Endothelial cell of umbilical vein (primary cell): ENCODE measurements around the gene NAGLU. TPM values are rescaled to one million over a fixed set of nuclear protein-coding genes. Genes with fewer than 3 reads are reported as not detected.
"Not testable (repeated sequence)": the region's sequence is repeated elsewhere in the genome, so short reads cannot be mapped to it uniquely, and the experiment has no call there.

Source experiments
- BruUV-seq: library from RNA; stranded (reverse); fragments of 400-500 nt; replicated peaks from 2 replicates; lab custom pipeline; 2021; lab: Mats Ljungman, UMichigan
- CTCF ChIA-PET: fragments of 300-600, 350-600 bp; sonication (Branson Sonifier 250); formaldehyde crosslinking; loops from one replicate; lab custom pipeline; 2021; ENCODE audit warnings: antibody characterized with exemption, inconsistent platforms; lab: Charles Lee
- POLR2A ChIA-PET: fragments of 300-600, 350-600 bp; sonication (Branson Sonifier 250); formaldehyde crosslinking; loops from one replicate; lab custom pipeline; 2021; ENCODE audit warnings: antibody characterized with exemption, inconsistent platforms; lab: Charles Lee
- DNase-seq: peaks from one replicate; pipeline ENCODE4 v3.0.0-alpha.2; 2011; ENCODE audit warnings: low read depth, low spot score
- FAIRE-seq: peaks from 2 replicates; lab custom pipeline; 2011; peaks lifted over from hg19 to GRCh38; lab: Jason Lieb, UNC
- H2AFZ ChIP-seq: 2 replicates; pipeline ENCODE4 v1.6.0; 2012; ENCODE audit warnings: low read depth, low read length, control low read depth, inconsistent platforms
- H3K27ac ChIP-seq: 2 replicates; pipeline ENCODE4 v1.5.1; 2011; ENCODE audit warnings: low read depth, mild to moderate bottlenecking, control low read depth, low read length, moderate library complexity; ENCODE audit not compliant: insufficient read depth
- H3K27me3 ChIP-seq, 2 experiments: 2 replicates each; pipeline versions ENCODE4 v1.6.0 to v1.6.1; 2011; ENCODE audit warnings: low read length in 2 of 2, mixed read lengths in 1 of 2; ENCODE audit not compliant: control insufficient read depth in 2 of 2, insufficient read depth in 2 of 2
- H3K36me3 ChIP-seq, 2 experiments: 2 replicates in 1 of 2; 3 replicates in 1 of 2; pipeline ENCODE4 v1.5.1; 2011; ENCODE audit warnings: low read length in 2 of 2, mild to moderate bottlenecking in 1 of 2, moderate library complexity in 1 of 2; ENCODE audit not compliant: control insufficient read depth in 2 of 2, insufficient read depth in 2 of 2; ENCODE audit errors: extremely low read depth in 1 of 2
- H3K4me1 ChIP-seq: 3 replicates; pipeline ENCODE4 v1.5.1; 2011; ENCODE audit warnings: mild to moderate bottlenecking, low read length; ENCODE audit not compliant: control insufficient read depth, insufficient read depth; ENCODE audit errors: extremely low read depth
- H3K4me2 ChIP-seq: 2 replicates; pipeline ENCODE4 v1.6.1; 2011; ENCODE audit warnings: low read length, control low read depth, mixed read lengths; ENCODE audit not compliant: insufficient read depth
- H3K4me3 ChIP-seq, 3 experiments: fragments of 200-600 bp in 1 of 3; sonication (generic), shearing (Covaris generic) in 1 of 3; replicated peaks in 1 of 3; 2 replicates each; pipeline ENCODE4 v1.5.1; 2011 to 2016; ENCODE audit warnings: control low read depth in 3 of 3, low read length in 3 of 3, mild to moderate bottlenecking in 2 of 3, inconsistent platforms in 1 of 3, low read depth in 1 of 3, moderate library complexity in 1 of 3; ENCODE audit not compliant: insufficient read depth in 1 of 3
- H3K79me2 ChIP-seq: 2 replicates; pipeline ENCODE4 v1.6.0; 2012; ENCODE audit warnings: low read length, inconsistent platforms; ENCODE audit not compliant: control insufficient read depth, insufficient read depth
- H3K9ac ChIP-seq: replicated peaks from 2 replicates; pipeline ENCODE3; 2011; ENCODE audit warnings: low read length, control low read depth; ENCODE audit not compliant: insufficient read depth; ENCODE audit errors: extremely low read depth
- H3K9me1 ChIP-seq: replicated peaks from 3 replicates; pipeline ENCODE4 v1.6.0; 2011; ENCODE audit warnings: mild to moderate bottlenecking, low read length; ENCODE audit not compliant: control insufficient read depth, insufficient read depth; ENCODE audit errors: extremely low read depth
- H3K9me3 ChIP-seq: replicated peaks from 2 replicates; pipeline ENCODE4 v1.5.1; 2012; ENCODE audit warnings: low read length, inconsistent platforms; ENCODE audit not compliant: control insufficient read depth, insufficient read depth
- H4K20me1 ChIP-seq: replicated peaks from 2 replicates; pipeline ENCODE3; 2011; ENCODE audit warnings: mild to moderate bottlenecking, low read length; ENCODE audit not compliant: control insufficient read depth, insufficient read depth; ENCODE audit errors: extremely low read depth
- EZH2 ChIP-seq: IDR thresholded peaks from 2 replicates; pipeline ENCODE4 v1.6.1; 2012; ENCODE audit warnings: borderline replicate concordance, low read depth, mild to moderate bottlenecking, moderate library complexity, low read length, inconsistent platforms; ENCODE audit not compliant: severe bottlenecking
- FOS ChIP-seq: IDR thresholded peaks from 2 replicates; pipeline ENCODE4 v1.6.1; 2011; ENCODE audit warnings: mild to moderate bottlenecking, low read length, moderate library complexity, borderline replicate concordance; ENCODE audit not compliant: insufficient read depth
- GATA2 ChIP-seq: IDR thresholded peaks from 2 replicates; pipeline ENCODE4 v1.7.0; 2011; ENCODE audit warnings: low read depth, mild to moderate bottlenecking, moderate library complexity, mixed read lengths, low read length; ENCODE audit not compliant: insufficient read length, insufficient read depth
- JUN ChIP-seq: IDR thresholded peaks from 2 replicates; pipeline ENCODE4 v1.6.1; 2011; ENCODE audit warnings: borderline replicate concordance, low read depth; ENCODE audit not compliant: insufficient read length, insufficient read depth
- MYC ChIP-seq: IDR thresholded peaks from one replicate; pipeline ENCODE4 v1.6.1; 2011; ENCODE audit warnings: mild to moderate bottlenecking, low read depth, low read length
- POLR2A ChIP-seq: IDR thresholded peaks from 2 replicates; pipeline ENCODE4 v1.6.1; 2012; ENCODE audit warnings: low read depth, mild to moderate bottlenecking, control low read depth, low read length
- POLR2AphosphoS5 ChIP-seq: IDR thresholded peaks from 2 replicates; pipeline ENCODE4 v1.6.1; 2012; ENCODE audit warnings: low read depth, mild to moderate bottlenecking, control low read depth, low read length, moderate library complexity; ENCODE audit not compliant: insufficient read depth
- dilution Hi-C: fragments of 300-500 bp; cut with MboI; formaldehyde crosslinking; loops from one replicate; pipeline ENCODE4 v1.15.0; 2019; ENCODE audit warnings: low sequenced_read_pairs; ENCODE audit not compliant: extremely low pct_ligation_motif_present
- intact Hi-C: fragments of 100-400 bp; cut with micrococcal nuclease; formaldehyde crosslinking; loops from one replicate; pipeline ENCODE4 v1.10.0; 2022
- polyA plus RNA-seq, 4 experiments: library from polyadenylated mRNA; depleted of rRNA in 3 of 4; stranded (reverse) in 3 of 4; unstranded in 1 of 4; fragments of >200 nt; gene quantifications; 2 replicates each; pipeline versions ENCODE4 v1.2.1 to v1.2.3, GENCODE V29; 2011 to 2012; ENCODE audit warnings: missing spikeins in 1 of 4
- total RNA-seq: library from RNA; stranded (reverse); gene quantifications from 2 replicates; pipeline ENCODE4 v1.2.3, GENCODE V29; 2021
- TF ChIP-seq, protein P1 (sequence below): IDR thresholded peaks from 2 replicates; pipeline ENCODE4 v1.6.1; 2011; ENCODE audit not compliant: insufficient read depth, insufficient read length
- TF ChIP-seq, protein P2 (sequence below), 2 donors: IDR thresholded peaks; 1 replicate in 1 of 2; 2 replicates in 1 of 2; pipeline ENCODE4 v1.5.1; 2011; ENCODE audit warnings: low read length in 2 of 2, mild to moderate bottlenecking in 2 of 2, moderate library complexity in 2 of 2, control low read depth in 1 of 2, inconsistent platforms in 1 of 2, low read depth in 1 of 2; ENCODE audit not compliant: insufficient read depth in 1 of 2; ENCODE audit errors: extremely low read depth in 1 of 2

The NAGLU gene
- total and polyA plus RNA-seq, 2 donors (not counting 3 experiments of a cell fraction or from before 2014, with no cell fraction given), result 50.2 to 54.2 TPM

- H4K20me1 ChIP-seq, result no peaks in the 10 kb centered on the region
- H3K4me3 ChIP-seq, result no peak overlapping the region
- peaks cover 2 to 8% of the 10 kb centered on the region in 2 experiments for H3K36me3 ChIP-seq
- dilution Hi-C loops (no loop called here), intact Hi-C loops (no loop called here)
- H3K9me3 ChIP-seq, result no peaks in the 10 kb centered on the region
- no peak overlapping the region for H3K4me2 ChIP-seq
- DNase-seq (no peak), FAIRE-seq (no peak)
- no peaks in the 10 kb centered on the region for H3K9me1 ChIP-seq
- H3K4me1 ChIP-seq, result peaks cover 9% of the 10 kb centered on the region
- ChIA-PET POLR2A (no interaction called here), CTCF (no interaction called here)
- no TSS peak for BruUV-seq
- H3K9ac ChIP-seq, result no peak overlapping the region
- no peaks in the 10 kb centered on the region for H3K27me3 ChIP-seq
- no peak overlapping the region for H2AFZ ChIP-seq
- H3K79me2 ChIP-seq, result no peaks in the 10 kb centered on the region
- TF ChIP-seq POLR2A, result no peak
- TF ChIP-seq JUN, result no peak
- TF ChIP-seq MYC, result no peak
- TF ChIP-seq FOS, result no peak
- no peak for TF ChIP-seq GATA2
- no peak for TF ChIP-seq EZH2
- TF ChIP-seq, protein P1, sequence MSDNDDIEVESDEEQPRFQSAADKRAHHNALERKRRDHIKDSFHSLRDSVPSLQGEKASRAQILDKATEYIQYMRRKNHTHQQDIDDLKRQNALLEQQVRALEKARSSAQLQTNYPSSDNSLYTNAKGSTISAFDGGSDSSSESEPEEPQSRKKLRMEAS, result no peak
- no peak for TF ChIP-seq POLR2AphosphoS5
- TF ChIP-seq, protein P2, sequence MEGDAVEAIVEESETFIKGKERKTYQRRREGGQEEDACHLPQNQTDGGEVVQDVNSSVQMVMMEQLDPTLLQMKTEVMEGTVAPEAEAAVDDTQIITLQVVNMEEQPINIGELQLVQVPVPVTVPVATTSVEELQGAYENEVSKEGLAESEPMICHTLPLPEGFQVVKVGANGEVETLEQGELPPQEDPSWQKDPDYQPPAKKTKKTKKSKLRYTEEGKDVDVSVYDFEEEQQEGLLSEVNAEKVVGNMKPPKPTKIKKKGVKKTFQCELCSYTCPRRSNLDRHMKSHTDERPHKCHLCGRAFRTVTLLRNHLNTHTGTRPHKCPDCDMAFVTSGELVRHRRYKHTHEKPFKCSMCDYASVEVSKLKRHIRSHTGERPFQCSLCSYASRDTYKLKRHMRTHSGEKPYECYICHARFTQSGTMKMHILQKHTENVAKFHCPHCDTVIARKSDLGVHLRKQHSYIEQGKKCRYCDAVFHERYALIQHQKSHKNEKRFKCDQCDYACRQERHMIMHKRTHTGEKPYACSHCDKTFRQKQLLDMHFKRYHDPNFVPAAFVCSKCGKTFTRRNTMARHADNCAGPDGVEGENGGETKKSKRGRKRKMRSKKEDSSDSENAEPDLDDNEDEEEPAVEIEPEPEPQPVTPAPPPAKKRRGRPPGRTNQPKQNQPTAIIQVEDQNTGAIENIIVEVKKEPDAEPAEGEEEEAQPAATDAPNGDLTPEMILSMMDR (IDR thresholded peaks at IDR 0.05; ENCODE audit: extremely low read depth in 1 of 2, insufficient read depth in 1 of 2, low read depth in 1 of 2, low read length in 2 of 2), result no peak
- H3K27ac ChIP-seq, result no peak overlapping the region
Measured at GRCh38 chr17:42544874-42545283, 8.8 kb downstream of the NAGLU start.

- BruUV-seq, H3K9me1 ChIP-seq, H3K4me1 ChIP-seq, intact Hi-C loops, H4K20me1 ChIP-seq, H3K4me2 ChIP-seq, H3K9ac ChIP-seq, H3K4me3 ChIP-seq, CTCF ChIA-PET, dilution Hi-C loops, FAIRE-seq, H3K79me2 ChIP-seq, DNase-seq, POLR2A ChIA-PET, H3K27ac ChIP-seq, H3K9me3 ChIP-seq, H3K36me3 ChIP-seq, H3K27me3 ChIP-seq, H2AFZ ChIP-seq: not testable (repeated sequence)
Measured at GRCh38 chr17:42545755-42546505, 9.9 kb downstream of the NAGLU start.
